GM19468 (cell line): Measurements from ENCODE around the gene DLK1.

Experiments
- ATAC-seq: cut with Tn5 transposase; IDR thresholded peaks from one replicate; pipeline ENCODE4 v1.9.1; 2021; ENCODE audit warnings: mild to moderate bottlenecking, moderate library complexity, moderate number of reproducible peaks; ENCODE audit not compliant: unreplicated experiment; ENCODE audit errors: extremely low read depth

DLK1 gene

DNA sequence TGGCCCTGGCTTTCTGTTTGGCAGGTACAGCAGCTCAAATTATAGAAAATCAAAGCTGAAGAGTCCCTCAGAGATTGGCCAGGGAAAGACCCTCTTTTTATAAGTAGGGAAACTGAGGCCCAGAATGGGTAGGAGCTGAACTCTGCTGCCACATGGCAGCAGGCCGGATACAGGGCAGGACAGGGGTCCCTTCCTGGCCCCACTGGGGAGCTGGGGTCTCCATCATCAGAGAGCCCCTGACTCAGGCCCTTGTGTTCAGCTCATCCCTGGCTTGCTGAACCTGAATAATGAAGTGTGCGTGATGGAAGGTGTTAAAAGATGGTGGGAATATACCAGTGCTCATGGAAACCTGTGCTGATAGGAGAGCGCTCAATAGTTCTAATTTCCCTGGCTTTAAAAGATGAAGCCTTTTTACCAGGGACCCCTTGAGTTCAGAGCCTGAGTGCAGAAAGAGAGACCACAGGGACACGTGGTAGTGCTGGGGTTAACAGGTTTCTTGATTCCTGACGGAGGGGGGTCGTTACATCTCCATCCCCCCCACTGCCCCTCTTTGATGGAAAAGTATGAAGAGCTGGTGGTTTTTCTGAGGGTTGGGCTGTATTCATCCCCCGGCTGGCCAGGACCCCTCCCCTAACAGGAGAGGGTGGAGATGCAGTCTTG, 4.4 kb downstream of the DLK1 start:
- ATAC-seq, result no peak

DNA sequence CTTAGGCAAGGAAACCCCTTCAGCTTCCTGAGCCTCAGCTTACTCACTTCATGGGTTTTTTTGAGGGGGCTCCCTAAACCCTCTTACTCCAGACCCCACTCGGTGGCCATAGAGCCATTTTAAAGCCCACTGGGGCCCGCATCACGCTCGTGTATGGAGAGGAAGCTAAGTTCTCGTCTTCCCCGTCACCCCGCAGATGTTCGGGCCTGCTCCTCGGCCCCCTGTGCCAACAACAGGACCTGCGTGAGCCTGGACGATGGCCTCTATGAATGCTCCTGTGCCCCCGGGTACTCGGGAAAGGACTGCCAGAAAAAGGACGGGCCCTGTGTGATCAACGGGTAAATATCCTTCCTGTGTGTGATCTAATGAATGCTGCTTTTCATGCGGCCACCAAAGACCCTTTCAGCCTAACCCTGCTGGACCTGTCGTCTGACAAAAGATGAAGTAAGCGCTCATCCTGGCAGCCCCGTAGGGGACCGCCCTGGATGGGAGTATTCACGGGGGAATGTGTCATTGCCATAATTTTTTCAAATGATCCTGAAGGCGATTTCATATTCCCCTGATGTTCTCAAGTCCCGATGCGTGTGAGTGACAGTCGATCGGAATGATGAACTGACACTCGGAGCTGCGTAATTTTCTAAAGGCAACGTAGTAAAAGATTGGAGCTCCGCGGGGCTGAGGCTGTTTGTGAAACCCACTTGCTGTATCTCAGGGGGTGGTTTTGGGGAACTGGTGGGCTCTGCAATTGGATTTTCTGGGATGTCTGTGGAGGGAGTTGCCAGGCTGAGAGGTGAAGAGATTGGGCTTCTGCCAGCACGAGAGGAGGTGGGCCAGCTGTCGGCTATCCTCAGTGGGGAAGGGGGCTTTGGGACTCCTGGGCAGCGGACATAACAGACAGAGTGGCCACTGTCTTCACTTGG, 5.4 kb downstream of the DLK1 start:
- ATAC-seq, result no peak

DNA sequence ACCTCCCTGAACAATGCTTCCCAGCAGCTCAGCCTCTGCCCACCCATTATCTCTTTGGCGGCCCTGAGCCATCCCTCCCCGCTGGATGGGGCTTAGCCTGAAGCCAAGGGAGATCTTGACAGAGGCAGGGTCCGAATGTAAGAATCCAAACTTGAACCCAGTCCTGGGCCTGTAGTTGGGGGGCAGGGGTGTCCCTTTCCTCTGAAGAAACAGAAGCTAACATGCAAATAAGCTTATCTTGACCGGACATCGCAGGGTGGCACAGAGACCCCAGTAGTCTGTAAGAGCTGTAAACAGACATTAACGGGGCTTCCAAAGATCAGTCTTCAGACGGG, 6.0 kb downstream of the DLK1 start:
- ATAC-seq, result no peak

DNA sequence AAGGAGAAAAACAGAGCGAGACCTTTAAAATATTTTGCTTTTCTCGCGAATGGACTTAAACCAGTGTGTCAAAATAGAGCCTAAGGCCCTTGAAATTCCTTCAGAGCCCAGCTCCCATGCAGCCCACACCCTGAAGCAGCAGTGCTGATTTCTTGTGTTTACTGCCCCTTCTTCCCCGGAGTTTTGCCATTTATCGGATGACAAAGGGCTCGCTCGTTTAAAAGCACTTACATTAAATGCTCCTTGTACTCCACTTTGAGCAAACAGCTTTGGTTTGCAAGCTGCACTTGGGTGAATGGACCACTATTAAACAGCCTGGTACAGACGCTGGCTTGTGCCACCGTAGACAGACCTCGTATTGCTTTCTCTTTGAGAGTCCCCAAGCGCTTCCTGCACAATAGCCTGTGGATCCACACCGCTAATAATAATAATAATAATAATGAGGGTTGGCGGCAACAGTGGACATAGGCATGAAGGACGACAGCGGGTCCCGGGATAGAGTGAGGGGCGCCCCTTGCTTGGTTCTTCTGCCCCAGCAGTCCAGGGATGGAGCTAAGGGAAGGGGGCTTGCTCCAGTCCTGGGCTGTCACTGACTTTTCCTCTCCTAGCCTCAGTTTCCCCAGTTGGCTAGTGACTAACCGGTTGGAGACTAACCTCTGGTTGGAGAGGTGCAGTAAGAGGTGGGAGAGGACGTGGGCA, 6.6 kb downstream of the DLK1 start:
- no peak for ATAC-seq

DNA sequence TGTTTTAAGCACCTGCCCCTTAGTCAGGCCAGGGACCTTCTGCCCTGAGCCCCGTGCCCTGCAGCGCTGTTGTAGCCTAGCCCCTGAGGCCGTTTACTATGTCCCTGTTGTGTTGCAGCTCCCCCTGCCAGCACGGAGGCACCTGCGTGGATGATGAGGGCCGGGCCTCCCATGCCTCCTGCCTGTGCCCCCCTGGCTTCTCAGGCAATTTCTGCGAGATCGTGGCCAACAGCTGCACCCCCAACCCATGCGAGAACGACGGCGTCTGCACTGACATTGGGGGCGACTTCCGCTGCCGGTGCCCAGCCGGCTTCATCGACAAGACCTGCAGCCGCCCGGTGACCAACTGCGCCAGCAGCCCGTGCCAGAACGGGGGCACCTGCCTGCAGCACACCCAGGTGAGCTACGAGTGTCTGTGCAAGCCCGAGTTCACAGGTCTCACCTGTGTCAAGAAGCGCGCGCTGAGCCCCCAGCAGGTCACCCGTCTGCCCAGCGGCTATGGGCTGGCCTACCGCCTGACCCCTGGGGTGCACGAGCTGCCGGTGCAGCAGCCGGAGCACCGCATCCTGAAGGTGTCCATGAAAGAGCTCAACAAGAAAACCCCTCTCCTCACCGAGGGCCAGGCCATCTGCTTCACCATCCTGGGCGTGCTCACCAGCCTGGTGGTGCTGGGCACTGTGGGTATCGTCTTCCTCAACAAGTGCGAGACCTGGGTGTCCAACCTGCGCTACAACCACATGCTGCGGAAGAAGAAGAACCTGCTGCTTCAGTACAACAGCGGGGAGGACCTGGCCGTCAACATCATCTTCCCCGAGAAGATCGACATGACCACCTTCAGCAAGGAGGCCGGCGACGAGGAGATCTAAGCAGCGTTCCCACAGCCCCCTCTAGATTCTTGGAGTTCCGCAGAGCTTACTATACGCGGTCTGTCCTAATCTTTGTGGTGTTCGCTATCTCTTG, 7.6 kb downstream of the DLK1 start:
- ATAC-seq, result no peak

DNA sequence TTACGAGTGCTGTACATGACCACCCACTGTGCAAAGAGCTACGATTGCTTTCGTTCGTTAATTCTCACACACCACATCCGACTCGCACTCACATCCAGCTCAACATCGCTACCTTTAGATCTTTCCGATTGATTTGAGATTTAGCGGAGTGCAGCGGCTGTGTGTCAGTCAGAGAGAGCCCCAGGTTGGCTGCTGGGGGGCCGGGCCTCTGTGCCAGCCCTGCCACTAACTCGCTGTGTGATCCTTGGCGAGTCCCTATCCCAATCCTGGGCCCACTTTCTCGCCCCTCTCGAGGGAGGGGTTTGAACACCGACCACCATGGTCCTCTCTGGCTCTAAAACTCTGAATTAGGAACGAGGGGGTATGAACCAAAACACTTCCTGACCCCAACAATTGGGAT, 8.6 kb downstream of the DLK1 start:
- ATAC-seq, result no peak

DNA sequence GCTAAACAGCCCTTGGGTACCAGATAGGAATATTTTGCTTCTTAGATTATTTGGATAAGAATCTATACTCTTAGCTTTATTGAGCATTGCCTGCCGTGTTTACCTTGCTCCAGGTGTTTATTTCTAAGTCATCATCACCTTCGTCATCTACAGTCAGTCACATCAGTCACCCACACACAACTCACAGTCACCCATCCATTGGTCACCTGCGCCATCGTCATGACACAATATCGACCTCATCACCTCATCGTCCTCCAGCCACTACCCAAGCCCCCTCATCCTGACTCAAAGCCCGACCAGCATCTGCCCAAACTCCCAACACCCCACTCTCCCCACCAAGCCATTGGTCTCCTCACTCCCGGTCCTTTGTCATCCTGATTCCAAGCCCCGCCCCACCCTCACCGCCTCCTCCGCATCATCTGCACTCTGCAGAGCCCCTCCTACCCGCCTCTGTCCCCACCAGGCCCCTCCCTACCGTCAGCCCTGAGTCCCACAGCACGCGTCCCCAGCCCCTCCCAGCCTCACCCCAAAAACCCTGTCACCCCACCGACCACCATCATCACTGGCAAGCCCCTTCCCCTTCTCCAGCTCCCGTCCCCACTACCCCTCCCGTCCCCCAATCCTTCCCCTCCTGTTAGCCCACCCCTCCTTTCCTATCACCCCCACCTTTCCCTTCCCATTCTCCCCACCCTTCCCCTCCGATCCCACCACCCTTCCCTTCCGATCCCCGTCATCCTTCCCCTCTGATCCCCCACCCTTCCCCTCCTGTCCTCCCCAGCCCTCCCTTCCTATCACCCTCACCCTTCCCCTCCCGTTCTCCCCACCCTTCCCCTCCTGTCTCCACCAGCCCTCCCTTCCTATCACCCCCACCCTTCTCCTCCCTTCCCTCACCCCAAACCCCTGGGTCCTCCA, 9.8 kb downstream of the DLK1 start:
- ATAC-seq, result no peak

DNA sequence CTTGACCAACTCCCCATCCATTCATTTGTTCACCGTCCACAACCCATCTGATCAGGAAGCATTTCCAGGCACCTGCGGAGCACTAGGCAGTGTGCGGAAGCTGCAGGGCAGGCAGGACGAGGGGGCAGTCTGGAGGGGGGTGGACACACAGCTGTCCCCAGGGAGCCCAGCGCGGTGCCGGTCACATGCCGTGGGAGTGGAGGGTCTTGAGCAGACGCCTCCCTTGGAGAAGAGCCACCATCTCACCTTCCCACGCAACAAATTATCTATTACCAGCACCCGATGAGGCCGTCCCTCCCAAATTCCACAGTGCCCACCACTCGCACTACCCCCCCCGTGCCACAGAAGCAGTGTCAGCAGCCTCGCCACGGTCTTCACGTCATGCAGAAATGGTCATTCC, 10.8 kb downstream of the DLK1 start:
- no peak for ATAC-seq

DNA sequence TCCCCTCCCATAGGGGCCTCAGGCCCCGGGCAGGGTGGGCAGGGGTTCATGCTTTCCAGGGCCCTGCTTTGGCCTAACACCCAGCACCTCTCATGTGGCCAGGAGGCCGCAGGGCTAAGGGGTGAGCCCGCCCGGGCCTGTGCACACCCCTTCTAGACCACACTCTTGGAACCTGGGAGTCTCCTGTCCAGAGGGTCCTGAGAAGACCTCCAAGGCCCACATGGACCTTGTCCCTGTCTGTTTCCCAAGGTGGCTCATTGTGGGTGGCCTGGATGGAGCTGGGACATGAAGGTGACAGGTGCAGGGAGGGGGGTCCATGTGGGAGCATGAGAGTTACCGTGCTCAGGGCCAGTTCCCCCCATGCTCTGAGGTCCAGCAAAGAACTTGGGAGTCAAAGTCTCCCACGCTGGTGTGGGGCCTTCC, 11.6 kb downstream of the DLK1 start:
- ATAC-seq, result no peak

DNA sequence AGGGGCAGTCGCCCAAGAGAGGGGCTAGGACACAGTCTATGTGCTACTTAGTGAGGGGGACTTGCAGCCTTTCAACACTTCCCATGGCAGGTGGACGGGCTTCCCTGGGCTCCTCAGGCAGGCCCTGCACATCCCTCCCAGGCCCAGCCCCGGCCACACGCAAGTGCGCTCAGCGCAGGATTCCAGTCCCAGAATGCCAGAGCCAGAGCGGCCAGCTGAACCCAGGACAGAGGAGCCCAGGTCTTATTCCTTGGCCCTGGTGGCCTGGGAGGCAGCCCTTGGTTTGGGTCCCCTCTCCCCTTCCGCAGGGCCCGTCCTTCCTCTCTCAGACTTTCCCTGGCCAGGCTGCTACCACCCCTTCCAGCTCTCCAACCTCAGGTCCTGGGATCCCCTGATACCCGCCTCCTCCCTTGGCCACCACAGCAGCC, 12.0 kb downstream of the DLK1 start:
- no peak for ATAC-seq

DNA sequence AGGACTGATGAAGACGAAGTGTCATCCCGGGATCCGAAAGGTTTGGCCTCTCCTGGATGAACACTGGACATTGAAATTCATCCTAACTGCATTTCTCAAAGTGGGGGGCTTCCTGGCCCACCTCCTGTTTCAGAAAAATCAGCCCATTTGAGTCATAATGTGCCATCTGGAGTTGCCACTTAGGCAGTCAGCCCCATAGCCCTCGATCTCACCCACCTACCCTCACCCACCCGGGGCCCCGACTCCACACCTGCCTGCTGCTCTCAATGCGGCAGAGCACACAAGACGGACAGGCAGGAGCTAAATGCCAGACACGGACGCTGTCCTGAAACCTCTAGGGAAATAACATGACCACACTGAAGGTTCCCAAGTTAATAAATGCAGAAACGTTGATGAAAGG, 12.6 kb downstream of the DLK1 start:
- ATAC-seq, result no peak

DNA sequence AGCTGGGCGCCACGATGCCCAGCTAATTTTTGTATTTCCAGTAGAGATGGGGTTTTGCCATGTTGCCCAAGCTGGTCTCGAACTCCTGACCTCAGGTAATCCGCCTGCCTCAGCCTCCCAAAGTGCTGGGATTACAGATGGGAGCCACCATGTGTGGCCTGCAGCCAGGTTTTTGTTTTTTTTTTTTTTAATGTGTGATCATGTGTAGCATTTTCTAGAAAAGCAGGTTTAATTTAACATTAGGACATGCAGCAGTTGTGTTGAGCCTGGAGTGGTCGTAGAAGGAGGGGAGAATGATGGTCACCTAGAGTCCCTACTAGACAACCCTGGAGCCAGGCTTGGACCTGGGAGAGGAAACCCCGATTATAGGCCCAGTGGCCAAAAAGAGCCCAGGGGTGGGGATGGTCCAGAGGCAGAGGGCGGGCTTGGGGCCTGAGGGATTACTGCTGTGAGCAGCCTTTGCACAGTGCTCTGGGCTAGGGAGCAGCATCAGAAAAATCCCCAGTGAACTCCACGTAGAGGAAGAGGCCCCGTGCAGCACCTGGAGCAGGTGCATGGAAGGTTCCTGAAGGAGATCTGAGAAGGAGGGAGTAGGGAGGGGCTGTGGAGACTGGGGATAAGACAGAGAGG, 13.6 kb downstream of the DLK1 start:
- no peak for ATAC-seq

DNA sequence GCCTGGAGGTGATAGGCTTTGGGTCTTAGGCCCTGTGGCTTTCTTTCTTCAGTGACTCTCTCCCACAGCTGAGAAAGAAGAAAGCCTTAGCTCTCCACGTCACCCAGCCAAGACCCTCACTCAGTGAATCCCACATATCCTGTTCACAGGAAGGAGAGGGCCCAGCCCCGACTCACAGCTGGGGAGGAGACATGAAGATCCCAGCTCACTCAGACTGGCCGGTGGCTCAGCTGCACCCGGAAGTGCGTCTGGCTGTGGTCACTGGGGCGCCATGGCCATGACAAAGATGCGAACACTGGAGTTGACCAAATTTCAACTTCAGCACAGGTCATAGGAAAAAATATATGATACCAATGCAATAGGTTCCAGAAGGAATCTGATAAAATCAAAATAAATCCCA, 14.2 kb downstream of the DLK1 start:
- ATAC-seq, result no peak

DNA sequence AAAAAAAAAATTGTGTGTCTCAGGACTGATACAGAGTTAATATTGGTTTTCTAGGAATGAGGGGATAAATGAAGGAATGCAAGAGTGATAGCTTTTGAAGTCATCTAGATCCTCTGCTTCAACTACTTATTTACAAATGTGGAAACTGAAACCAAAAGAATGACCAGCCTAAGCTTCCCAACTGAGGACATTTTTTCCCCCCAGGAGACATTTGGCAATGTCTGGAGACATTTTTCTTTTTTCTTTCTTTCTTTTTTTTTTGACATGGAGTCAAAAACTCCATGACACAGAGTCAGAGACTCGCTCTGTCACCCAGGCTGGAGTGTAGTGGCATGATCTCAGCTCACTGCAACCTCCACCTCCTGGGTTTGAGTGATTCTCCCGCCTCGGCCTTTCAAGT, 15.3 kb downstream of the DLK1 start:
- no peak for ATAC-seq

DNA sequence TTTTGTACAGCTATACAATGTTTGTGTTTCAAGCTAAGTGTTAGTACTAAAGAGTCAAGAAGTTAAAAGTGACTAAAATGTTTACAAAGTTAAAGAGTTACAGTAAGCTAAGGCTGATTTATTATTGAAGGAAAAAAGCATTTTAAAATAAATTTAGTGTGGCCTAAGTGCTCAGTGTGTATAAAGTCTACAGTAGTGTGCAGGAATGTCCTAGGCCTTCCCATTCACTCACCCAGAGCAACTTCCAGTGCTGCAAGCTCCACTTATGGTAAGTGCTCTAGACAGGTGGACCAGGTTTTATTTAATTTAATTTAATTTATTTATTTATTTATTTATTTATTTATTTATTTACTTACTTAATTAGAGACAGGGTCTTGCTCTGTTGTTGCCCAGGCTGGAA, 19.6 kb downstream of the DLK1 start:
- no peak for ATAC-seq

DNA sequence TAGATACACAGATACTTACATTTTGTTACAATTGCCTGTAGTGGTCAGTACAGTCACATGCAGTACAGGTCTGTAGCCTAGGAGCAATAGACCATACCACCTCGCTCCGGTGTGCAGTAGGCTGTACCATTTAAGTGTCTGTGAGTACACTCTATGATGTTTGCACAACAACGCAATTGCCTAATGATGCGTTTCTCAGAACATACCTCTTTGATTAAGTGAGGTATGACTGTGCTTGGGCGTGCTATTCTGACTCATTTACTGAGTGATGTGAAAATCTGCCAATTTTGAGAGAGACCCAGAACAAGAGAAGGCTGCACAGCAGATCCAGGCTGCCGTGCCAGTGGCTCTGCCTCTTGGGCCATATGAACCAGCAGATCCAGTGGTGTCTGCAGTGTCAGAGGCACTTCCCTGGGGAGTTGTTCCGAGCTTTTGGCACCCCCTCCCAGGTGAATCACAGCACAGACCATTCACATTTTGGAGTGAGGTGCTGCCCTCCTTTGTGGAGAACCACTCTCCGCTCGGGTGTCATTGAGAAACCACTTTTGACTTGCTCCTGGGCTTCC, 20.4 kb downstream of the DLK1 start:
- ATAC-seq, result no peak

DNA sequence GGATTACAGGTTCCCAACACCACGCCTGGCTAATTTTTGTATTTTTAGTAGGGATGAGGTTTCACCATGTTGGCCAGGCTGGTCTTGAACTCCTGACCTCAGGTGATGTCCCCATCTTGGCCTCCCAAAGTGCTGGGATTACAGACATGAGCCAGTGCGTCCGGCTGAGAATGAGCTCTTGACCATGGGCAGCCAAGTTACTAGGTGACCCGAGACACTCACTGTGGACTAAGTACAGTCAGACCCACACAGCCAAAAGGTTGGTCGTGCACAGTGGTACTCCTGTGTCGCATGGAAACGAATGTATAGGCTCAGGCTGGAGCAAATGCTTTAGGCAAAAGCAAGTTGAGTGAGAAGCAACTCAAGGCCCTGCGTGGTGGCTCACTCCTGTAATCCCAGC, 21.0 kb downstream of the DLK1 start:
- no peak for ATAC-seq

DNA sequence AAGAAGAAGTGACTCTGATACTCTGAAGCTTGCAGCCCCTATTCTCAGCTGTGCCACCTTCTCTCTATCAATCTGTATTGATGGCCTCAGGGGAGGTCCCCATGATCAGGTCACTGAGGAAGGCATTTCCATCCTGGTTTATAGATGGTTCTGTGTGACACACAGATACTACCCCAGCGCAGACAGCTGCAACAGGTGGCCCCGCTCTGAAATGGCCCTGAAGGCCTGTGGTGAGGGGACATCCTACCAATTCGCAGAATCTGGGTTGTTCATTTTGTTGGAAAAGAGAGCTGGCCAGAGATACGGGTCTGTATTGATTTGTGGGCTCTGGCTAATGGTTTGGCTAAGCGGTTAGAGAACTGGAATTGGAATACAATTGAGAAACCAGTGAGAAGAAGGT, 21.7 kb downstream of the DLK1 start:
- ATAC-seq, result no peak
